A673 (cell line): Measurements from ENCODE around the gene SLF2.

Experiments
- CTCF ChIP-seq: fragments of 300-800, 200-600 bp; sonication (generic); conservative IDR thresholded peaks from 2 replicates; pipeline ENCODE4 v1.5.1; 2017; ENCODE audit warnings: low read depth, mild to moderate bottlenecking, antibody characterized with exemption, low read length, moderate library complexity, mixed read lengths
- EZH2 ChIP-seq: fragments of 200-600 bp; sonication (generic); IDR thresholded peaks from 2 replicates; pipeline ENCODE4 v1.6.1; 2017; ENCODE audit warnings: borderline replicate concordance, low read depth, mild to moderate bottlenecking, mixed read lengths, antibody characterized with exemption, low read length; ENCODE audit not compliant: poor library complexity, severe bottlenecking

GRCh38 chr10:100866010-100866409 is 46.8 kb upstream of the SLF2 start:
- TF ChIP-seq CTCF (no peak), EZH2 (no peak)
